ENCODE data around the gene POLR3G.
A peak's percentile ranks its signal among the peaks of the same experiment; 100 is the strongest.

POLR3G gene

DNA sequence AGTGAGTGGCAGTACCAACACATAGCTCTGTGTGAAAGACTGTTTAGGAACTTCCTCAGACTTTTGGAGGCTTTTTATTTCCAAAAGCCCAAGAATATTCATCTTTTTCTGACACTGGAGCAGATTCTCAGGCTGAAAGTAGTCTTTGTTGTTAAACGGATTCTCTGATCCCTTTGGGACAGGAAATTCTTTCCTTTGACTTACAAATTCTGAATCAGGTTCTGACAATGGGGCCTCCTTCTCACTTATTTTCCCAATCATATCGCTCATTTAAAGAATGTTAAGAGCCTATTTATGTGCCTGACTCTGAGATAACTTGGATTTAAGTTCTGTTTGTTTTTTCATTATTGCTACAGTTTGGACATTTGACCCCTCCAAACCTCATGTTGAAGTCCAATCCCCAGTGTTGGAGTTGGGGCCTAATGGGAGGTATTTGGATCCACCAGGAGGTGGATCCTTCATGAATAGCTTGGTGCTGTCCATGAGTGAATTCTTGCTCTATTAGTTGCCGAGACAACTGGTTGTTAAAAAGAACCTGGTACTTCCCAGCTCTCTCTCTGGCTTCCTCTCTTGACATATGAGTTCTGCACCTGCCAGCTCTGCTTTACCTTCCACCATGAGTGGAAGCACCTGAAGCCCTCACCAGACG is 79.8 kb downstream of the POLR3G start:
- DNase-seq, result no peak

DNA sequence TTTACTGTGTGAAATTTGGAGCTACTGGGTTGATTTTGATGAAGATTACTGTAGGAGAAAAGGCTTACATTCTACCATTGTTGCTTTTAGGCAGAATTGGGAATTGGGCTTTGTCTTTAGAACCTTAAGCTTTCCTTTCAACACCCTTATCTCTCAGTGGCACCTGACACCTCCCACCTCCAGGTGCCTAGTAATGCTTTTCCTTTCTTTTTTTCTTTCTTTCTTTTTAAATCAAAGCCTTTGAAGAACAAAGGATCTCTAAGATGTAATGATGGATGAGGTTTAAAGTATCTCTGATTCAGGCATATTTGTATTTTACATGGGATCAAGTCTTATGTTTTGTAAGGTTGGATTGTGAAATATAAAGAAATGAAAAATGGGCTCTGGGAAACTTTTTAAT is 81.0 kb downstream of the POLR3G start:
- DNase-seq, result no peak

DNA sequence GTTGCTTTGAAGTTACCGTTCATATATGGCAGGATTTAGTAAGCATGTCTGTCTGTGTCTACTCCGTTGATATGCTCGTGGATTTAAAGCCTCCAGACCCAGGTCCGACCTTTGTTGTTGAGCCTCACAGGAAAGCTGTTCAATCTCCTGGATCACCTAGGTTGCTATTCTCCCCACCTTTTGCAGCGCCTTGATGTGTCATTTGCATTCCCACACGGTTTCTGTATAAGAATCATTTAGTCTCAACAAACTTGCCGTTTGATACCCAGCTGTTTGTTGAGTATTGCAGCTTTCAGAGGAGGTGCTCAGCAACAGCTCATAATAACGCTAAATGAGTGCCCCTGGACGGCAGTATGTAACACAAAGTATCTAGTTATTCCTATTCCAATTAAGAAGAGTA is 82.7 kb downstream of the POLR3G start:
- DNase-seq, result peak; percentile 71

DNA sequence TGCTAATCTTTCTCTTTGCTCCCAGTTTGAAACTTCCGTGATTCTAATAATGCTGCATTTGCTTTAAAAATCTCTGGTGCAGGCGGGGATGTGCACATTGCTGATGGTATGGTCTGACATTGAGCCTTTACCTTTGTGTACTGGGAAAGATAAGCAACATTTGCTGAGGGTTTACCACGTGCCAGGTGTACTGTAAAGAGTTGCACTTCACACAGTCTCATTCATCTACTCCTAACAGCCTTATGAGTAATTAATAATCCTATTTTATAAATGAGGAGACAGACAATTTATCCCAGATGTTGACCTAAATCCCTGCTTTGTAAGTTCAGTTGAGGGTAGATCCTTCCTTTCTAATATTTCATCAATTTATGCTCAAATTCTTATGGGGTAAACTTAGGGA is 83.2 kb downstream of the POLR3G start:
- DNase-seq, result peak; percentile 70

DNA sequence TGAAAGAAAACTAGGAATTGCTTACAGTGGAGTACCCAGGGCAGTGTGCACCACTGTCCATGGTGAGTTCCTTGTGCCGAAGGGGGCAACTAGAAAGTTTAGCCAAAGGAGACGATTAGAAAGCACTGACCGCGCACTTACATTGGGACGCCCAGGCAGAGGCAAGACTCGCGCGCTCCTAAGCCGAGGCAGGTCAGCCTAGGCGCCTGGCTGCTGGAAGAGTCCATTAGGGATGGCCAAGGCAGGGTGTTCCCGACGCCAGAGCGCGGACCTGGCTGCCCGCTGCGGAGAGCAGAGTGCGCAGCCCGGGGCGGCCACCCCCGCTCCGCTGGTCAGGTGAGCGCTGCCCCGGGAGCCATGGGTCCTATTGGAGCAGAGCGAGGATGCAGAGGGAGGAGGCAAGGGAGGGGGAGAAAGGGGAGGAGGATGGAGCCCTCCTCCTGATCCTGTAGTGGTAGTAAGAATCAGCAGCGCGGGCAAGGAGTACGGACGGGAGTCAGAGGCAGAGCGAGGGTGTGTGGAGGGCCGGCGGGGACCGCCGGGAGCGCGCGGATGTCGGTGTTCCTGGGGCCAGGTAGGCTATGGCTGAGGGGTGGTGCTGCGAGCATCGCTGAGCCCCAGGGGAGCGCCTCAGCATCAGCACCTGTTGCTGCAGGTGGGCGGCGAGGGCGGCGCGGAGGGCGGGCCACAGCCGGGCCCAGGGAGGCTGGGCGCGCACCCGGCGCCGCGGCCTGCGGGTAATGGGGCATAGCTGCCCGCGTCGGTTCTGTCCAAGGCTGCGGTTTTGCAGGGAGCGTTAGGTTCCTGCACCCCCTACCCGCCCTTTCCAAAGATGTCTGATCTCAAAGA is 83.9 kb downstream of the POLR3G start, which contains the start of gene ADGRV1:
Gene ADGRV1, plus strand, starts transcription at position 454 of the 849 bp plus-strand sequence. Its CDS starts 99 bp downstream, at position 553.
- DNase-seq, result peak; percentile 100

DNA sequence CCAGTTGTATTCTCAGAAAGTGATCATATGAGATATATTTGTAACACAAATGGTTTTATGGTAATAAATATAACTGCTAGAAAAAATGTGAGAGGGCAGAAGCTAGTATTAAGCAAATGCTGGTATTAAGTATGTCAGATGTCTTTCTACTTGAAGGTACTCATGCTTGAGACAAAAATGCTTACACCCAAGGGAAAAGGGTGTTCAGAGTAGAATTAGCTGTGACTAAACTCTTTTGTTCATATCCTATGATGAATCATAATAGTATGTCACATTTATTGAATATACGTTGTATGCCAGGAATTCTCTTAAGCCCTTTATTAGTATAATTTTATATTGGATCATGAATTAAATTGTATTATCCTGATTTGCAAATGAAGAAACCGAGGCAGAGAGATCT is 86.1 kb downstream of the POLR3G start:
- DNase-seq, result peak; percentile 74

DNA sequence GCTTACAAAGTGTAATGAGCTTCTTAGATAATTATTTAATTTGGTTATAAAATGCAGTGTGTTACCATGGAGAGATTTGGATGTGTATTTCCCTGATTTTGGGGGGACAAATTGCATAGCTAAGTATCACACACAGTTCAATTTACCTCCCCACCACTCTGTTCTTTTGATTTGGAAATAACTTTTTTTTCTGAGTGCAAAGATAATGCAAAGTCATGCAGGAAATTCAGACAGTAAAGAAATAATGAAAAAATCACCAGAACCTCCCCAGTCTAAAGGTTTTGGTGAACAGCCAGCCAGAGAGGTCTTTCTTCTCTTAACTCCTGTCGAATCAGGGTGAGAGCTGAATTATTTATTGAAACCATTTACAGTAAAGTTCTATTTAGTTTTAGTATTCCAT is 87.1 kb downstream of the POLR3G start:
- DNase-seq, result peak; percentile 60

DNA sequence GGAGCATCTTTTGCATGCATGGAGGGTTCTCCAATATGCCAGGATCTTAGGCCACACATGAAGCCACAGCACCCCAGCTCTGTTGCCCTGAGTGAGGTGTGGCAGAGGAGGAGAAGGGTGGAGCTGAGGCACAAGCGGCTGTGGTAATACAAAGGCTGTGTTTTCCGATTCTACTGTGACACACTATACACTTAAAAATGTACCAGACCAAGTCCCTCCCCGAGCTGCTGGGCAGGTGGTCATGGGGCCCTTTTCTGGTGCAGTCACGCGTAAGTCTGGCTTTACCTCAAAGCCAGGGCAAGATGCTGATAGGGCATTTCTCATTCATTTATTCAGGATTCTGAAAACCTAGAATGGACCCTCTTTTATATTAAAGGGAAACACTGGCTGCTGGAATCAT is 87.7 kb downstream of the POLR3G start:
- peak; percentile 97 for DNase-seq

DNA sequence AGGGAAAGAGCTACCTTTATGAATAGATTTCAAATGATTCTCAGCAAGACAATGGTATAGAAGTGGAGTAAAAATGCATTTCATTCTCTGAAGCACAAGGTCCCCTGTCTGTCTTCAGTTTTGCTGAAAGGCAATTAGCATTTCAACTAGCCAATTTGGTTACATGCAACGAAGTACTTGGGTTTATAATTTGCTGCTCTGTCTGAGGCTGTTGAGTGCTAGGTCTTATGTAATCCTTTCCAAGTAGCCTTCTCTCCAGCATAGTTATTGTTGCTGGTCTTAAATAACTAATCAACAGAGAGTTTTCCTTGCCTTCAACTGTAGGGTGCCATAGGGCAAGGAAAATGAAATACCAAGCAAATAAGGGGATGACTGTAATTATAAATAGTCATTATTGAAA is 88.4 kb downstream of the POLR3G start:
- peak; percentile 95 for DNase-seq

Data from NCI-H69 (cell line).